NCI-H446 treated with DMSO at 0.1 percent for 48 hours (cell line): Measurements from ENCODE around the gene SLC1A7.

Experiments used
- DNase-seq: peaks from one replicate; lab custom pipeline; 2025; lab: John Stamatoyannopoulos, UW

The SLC1A7 gene

GRCh38 chr1:53115403-53116306 lies 26.8 kb downstream of the SLC1A7 start:
- DNase-seq: no peak

DNA sequence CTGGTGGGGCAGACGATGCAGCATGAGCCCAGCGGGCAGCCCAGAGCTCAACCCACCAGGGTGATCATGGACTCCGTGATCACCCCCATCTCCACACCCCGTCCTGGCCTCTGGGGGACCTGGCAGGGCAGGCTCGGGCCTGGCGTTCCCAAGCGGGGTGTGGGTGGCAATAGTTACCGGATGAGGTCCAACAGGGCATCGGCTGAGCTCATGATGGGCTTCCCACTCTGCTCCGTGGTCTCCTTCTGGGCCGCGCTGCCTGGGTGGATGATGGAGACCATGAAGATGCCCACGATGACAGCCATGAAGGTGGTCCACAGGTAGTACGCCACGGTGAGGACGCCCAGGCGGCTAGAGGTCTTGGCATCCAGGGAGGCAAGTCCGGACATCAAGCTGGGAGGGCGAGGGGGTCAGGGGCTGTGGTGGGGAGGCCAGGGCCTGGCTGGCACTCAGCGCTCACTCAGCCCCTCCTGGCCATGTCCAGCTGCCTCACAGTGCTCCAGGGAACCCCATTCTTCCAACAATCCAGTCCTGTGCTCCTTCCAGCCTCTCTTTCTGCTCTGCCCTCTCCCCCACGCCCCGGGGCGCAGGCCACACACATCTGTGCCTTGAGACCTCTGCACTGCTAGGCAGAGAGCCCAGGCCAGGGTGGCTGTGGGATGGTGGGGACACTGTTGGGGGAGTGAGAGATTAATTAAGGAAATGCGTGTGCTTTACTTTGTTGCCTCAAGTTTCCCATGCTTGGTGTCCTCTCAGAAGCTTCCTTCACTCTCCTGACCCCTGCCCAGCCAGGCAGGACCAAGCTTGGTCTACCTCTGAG lies 27.6 kb downstream of the SLC1A7 start:
- no peak for DNase-seq

GRCh38 chr1:53114090-53114489 lies 28.3 kb downstream of the SLC1A7 start:
- DNase-seq: no peak

- no peak for DNase-seq
Measured at GRCh38 chr1:53112861-53113260, 29.6 kb downstream of the SLC1A7 start.

DNA sequence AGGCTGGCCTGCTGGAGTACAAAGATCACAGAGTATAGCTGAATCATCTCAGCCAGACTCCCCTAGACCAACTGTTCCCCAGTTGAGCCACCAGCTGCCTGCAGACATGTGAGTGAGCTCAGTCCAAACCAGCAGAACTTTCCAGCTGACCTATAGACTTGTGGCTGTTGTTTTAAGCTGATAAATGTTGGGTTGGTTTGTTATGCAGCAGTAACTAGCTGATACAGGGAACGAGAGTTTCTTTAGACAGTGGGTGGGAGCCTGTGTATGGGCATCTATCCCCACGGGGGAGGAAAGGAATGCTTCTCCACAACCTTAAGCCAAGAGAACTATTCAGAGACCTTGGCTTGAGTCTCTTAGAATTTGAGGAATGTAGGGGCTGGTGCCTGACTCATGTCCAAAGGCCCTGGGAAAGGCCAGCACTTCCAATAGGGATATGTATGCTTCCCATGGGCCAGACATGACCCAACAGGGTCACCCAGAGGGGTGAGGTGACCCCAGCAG lies 30.1 kb downstream of the SLC1A7 start:
- no peak for DNase-seq

GRCh38 chr1:53111693-53112092 lies 30.7 kb downstream of the SLC1A7 start:
- no peak for DNase-seq

GRCh38 chr1:53111073-53111556 lies 31.3 kb downstream of the SLC1A7 start:
- DNase-seq: no peak

GRCh38 chr1:53110370-53111072 lies 31.9 kb downstream of the SLC1A7 start:
- no peak for DNase-seq

GRCh38 chr1:53108646-53109580 lies 33.5 kb downstream of the SLC1A7 start:
- DNase-seq: no peak

GRCh38 chr1:53107570-53108322 lies 34.7 kb downstream of the SLC1A7 start:
- DNase-seq: peak; percentile 5

GRCh38 chr1:53107090-53107489 lies 35.3 kb downstream of the SLC1A7 start:
- DNase-seq: no peak

DNA sequence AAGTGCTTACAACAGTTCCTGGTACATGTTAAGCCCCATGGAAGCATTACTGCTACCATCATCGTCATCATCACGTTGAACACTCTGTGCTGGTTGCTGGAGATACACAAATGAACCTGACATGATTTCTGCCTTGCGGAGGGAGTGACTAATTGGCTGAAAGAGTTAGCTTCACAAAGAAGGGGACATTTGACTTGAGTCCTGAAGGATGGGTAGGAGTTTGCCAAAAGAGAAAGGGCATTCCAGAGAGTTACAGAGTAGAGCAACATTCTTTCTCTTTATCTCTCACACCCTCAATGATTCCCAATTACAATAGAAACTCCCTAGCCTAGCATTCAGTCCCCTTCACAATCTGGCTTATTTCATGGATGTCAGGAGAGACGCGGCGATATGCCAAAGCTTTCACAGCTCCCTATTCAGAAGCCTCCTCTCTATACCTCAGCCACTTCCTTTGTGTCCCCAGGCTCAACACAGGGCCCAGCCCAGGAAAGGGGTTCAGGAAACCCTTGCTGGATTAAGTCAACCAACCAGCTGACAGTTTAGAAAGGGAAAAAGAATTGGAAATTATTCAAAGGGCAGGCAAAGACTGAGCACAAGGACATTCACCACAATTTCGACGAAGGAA lies 38.0 kb downstream of the SLC1A7 start:
- no peak for DNase-seq

DNA sequence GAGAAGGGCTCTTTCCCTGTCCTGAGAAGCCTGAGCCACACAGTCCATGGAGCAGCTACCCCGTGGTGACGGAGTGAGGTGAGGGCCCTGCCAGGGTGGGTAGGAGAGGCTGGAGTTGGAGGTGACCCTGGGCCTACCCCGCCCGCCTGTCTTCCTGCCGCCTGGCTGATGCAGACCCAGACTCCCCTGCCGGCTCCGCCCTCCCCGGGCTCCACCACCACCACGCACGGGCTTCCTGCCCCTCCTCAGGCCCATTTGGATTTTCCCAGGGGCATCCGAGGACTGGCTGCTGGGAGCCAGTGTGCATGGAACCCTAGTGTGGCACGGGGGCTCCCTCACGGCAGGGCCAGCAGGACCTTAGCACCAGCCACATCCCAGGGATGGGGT lies 47.9 kb downstream of the SLC1A7 start:
- DNase-seq: no peak

DNA sequence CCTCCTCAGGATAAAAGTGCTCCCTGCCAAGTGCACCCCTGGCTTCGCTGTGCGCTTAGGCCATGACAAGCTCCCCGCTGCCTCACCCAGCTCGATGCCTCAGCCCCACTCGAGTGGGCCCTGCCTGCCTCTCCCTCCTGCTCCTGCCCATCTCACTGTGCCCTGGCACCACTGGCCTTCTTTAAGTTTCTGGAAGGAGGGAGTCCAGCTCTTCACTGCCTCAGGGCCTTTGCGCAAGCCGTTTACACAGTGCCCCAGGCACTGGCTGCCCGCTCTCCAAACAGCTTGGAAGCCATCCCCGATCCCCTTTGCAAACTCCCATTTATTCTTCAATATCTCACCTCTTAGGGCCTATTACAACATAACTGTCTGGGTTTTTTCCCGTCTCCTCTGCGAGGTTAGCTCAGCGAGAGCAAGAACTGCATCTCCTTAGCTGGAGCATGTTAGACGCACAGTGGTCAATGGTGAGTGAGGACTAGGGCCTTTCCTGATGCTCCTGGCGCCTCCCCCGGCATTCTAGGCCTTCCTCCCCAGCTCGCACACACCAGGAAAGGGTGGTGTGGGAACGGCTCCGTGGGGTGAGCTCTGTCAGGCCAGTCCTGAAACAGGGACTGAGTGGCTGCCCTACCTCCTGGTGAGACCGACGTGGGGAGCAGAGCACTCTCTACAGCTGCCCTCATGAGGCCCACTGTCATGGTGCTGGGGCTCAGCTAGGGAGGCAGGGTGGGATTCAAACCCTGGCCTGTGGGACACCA lies 48.5 kb downstream of the SLC1A7 start:
- DNase-seq: no peak

DNA sequence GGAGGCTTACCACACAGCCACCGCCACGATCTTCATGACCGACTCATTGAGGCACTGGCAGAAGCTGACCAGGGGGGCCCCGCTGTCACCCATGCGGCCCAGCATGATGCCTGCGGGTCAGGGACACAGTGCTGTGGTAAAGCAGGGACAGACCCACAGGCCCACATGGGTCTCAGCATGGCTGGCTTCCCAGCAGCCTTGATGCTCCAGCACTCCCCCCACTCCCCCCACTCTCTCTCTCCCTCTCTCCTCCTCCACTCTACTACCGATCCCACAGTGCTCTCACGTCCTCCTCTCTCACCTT lies 49.0 kb downstream of the SLC1A7 start:
- no peak for DNase-seq

- DNase-seq: no peak
Measured at GRCh38 chr1:53092659-53093450, 49.6 kb downstream of the SLC1A7 start.

- no peak for DNase-seq
Measured at GRCh38 chr1:53091841-53092645, 50.4 kb downstream of the SLC1A7 start.
